ENCODE results near the gene MARCHF9. TPM values are rescaled to one million over a fixed set of nuclear protein-coding genes. Genes with fewer than 3 reads are reported as not detected.

Gene MARCHF9
- 2.9 and 3.2 TPM in 2 replicates for total RNA-seq

GRCh38 chr12:57754411-57755193 is at the start of gene MARCHF9:
Gene MARCHF9, plus strand, starts transcription at chr12:57755103. Its CDS starts 426 bp downstream, at chr12:57755529.

GRCh38 chr12:57738661-57739237 is 16.2 kb upstream of the MARCHF9 start, which contains the start of gene AGAP2:
Gene AGAP2, minus strand, starts transcription at chr12:57738742. Its CDS starts 496 bp downstream, at chr12:57738246.

GRCh38 chr12:57744777-57745484 is 10.0 kb upstream of the MARCHF9 start, which contains the start of gene TSPAN31:
Gene TSPAN31, plus strand, starts transcription at chr12:57745039. Its CDS starts 116 bp downstream, at chr12:57745155.

GRCh38 chr12:57751788-57752667 is 2.9 kb upstream of the MARCHF9 start, which contains the start of gene CDK4:
Gene CDK4, minus strand, starts transcription at chr12:57752310. Its CDS starts 593 bp downstream, at chr12:57751717.

GRCh38 chr12:57766464-57767304 is 11.8 kb downstream of the MARCHF9 start, which contains the start of gene CYP27B1:
Gene CYP27B1, minus strand, starts transcription at chr12:57767078. Its CDS starts 37 bp downstream, at chr12:57767041.

GRCh38 chr12:57771873-57772428 is 17.0 kb downstream of the MARCHF9 start, which contains the start of gene METTL1:
Gene METTL1, minus strand, starts transcription at chr12:57772105. Its CDS starts 22 bp downstream, at chr12:57772083.

GRCh38 chr12:57772429-57773322 is 17.8 kb downstream of the MARCHF9 start, which contains the start of gene EEF1AKMT3:
Gene EEF1AKMT3, plus strand, starts transcription at chr12:57772614. Its CDS starts 111 bp downstream, at chr12:57772725.

GRCh38 chr12:57782608-57783465 is 27.9 kb downstream of the MARCHF9 start, which contains the start of gene TSFM:
Gene TSFM, plus strand, starts transcription at chr12:57782787. Its CDS starts 15 bp downstream, at chr12:57782802.

Other genes with a start within 250 kb of the MARCHF9 start
- gene DDIT3, start 234.6 kb upstream of the MARCHF9 start, total RNA-seq = 43.5 and 52.7 TPM in 2 replicates
- gene MBD6, start 232.3 kb upstream of the MARCHF9 start, total RNA-seq = 9.9 and 15.0 TPM in 2 replicates
- gene DCTN2, start 207.9 kb upstream of the MARCHF9 start, total RNA-seq = 126 and 150 TPM in 2 replicates
- gene KIF5A, start 205.1 kb upstream of the MARCHF9 start, total RNA-seq = not detected in 2 replicates
- 11.0 and 19.4 TPM in 2 replicates for gene PIP4K2C, start 163.9 kb upstream of the MARCHF9 start, total RNA-seq
- 4.7 and 5.3 TPM in 2 replicates for gene DTX3, start 150.3 kb upstream of the MARCHF9 start, total RNA-seq
- gene ARHGEF25, start 143.7 kb upstream of the MARCHF9 start, total RNA-seq = 10.5 and 11.0 TPM in 2 replicates
- gene B4GALNT1, start 121.9 kb upstream of the MARCHF9 start, total RNA-seq = 0.16 and 0.18 TPM in 2 replicates
- 310 and 312 TPM in 2 replicates for gene OS9, start 61.0 kb upstream of the MARCHF9 start, total RNA-seq
- 0.18 and 0.32 TPM in 2 replicates for gene AGAP2, start 16.4 kb upstream of the MARCHF9 start, total RNA-seq
- 70.0 and 70.2 TPM in 2 replicates for gene TSPAN31, start 10.1 kb upstream of the MARCHF9 start, total RNA-seq
- 155 and 176 TPM in 2 replicates for gene CDK4, start 2.8 kb upstream of the MARCHF9 start, total RNA-seq
- 11.4 TPM in 1 of 2 replicates, not detected in the other for gene CYP27B1, start 12.0 kb downstream of the MARCHF9 start, total RNA-seq
- gene METTL1, start 17.0 kb downstream of the MARCHF9 start, total RNA-seq = 11.8 and 16.6 TPM in 2 replicates
- 8.7 and 14.6 TPM in 2 replicates for gene EEF1AKMT3, start 17.5 kb downstream of the MARCHF9 start, total RNA-seq
- 15.5 and 25.4 TPM in 2 replicates for gene TSFM, start 27.7 kb downstream of the MARCHF9 start, total RNA-seq
- 2.2 and 2.8 TPM in 2 replicates for gene AVIL, start 63.6 kb downstream of the MARCHF9 start, total RNA-seq
- gene CTDSP2, start 91.6 kb downstream of the MARCHF9 start, total RNA-seq = 103 and 138 TPM in 2 replicates
- 2.8 and 7.9 TPM in 2 replicates for gene ATP23, start 186.5 kb downstream of the MARCHF9 start, total RNA-seq

All from cardiac atrium fibroblast (primary cell).